SU-DHL-6 (cell line): ENCODE results near the gene STAM.

Experiments used
- H2AFZ ChIP-seq: fragments of 200-600 bp; sonication (generic); 2 replicates; pipeline ENCODE4 v1.6.1; 2014; ENCODE audit warnings: low read depth, mild to moderate bottlenecking, moderate library complexity, mixed read lengths, antibody characterized with exemption, low read length; ENCODE audit not compliant: severe bottlenecking
- H3F3A ChIP-seq: fragments of 200-600 bp; shearing (Covaris generic); 2 replicates; pipeline ENCODE4 v1.6.0; 2016; ENCODE audit warnings: antibody characterized with exemption, mild to moderate bottlenecking; ENCODE audit not compliant: insufficient read depth
- H3K27ac ChIP-seq: fragments of 200-600 bp; sonication (generic); 2 replicates; pipeline ENCODE4 v1.5.1; 2016; ENCODE audit warnings: low read depth, mild to moderate bottlenecking, low read length, moderate library complexity, mixed read lengths
- H3K27me3 ChIP-seq: fragments of 200-600 bp; sonication (generic), shearing (Covaris generic); 2 replicates; pipeline ENCODE4 v1.6.0; 2014; ENCODE audit warnings: mild to moderate bottlenecking, low read length
- H3K36me3 ChIP-seq: fragments of 200-600 bp; sonication (generic); 2 replicates; pipeline ENCODE4 v1.6.1; 2014; ENCODE audit warnings: mild to moderate bottlenecking, low read length, mixed read lengths
- H3K4me2 ChIP-seq: fragments of 300-600, 200-600 bp; shearing (Covaris generic), sonication (generic); 2 replicates; pipeline ENCODE4 v1.6.0; 2014; ENCODE audit warnings: low read length, low read depth, mild to moderate bottlenecking; ENCODE audit not compliant: poor library complexity, severe bottlenecking
- H3K4me3 ChIP-seq: fragments of 200-600 bp; sonication (generic); 2 replicates; pipeline ENCODE4 v1.5.1; 2014; ENCODE audit warnings: antibody characterized with exemption, low read length, mild to moderate bottlenecking, mixed read lengths; ENCODE audit not compliant: insufficient read depth, poor library complexity, severe bottlenecking
- H3K79me2 ChIP-seq: fragments of 200-600 bp; sonication (generic); 2 replicates; pipeline ENCODE4 v1.6.1; 2014; ENCODE audit warnings: mild to moderate bottlenecking, low read length, moderate library complexity; ENCODE audit not compliant: insufficient read depth
- H3K9ac ChIP-seq: fragments of 200-600 bp; sonication (generic); 2 replicates; pipeline ENCODE4 v1.7.0; 2014; ENCODE audit warnings: mild to moderate bottlenecking, low read length
- H3K9me2 ChIP-seq: fragments of 200-600 bp; sonication (generic); replicated peaks from 2 replicates; pipeline ENCODE4 v1.6.1; 2014; ENCODE audit warnings: low read length; ENCODE audit not compliant: insufficient read depth
- H3K9me3 ChIP-seq: fragments of 200-600 bp; sonication (generic); 2 replicates; pipeline ENCODE4 v1.6.1; 2014; ENCODE audit warnings: low read length, mixed read lengths; ENCODE audit not compliant: insufficient read depth
- H4K20me1 ChIP-seq: fragments of 200-600 bp; sonication (generic); 2 replicates; pipeline ENCODE4 v1.6.1; 2014; ENCODE audit warnings: low read depth, mild to moderate bottlenecking, antibody characterized with exemption, low read length, moderate library complexity, mixed read lengths
- EZH2phosphoT487 ChIP-seq: fragments of 200-600 bp; sonication (generic), shearing (Covaris generic); conservative IDR thresholded peaks from 2 replicates; pipeline ENCODE4 v1.6.1; 2018; ENCODE audit warnings: mild to moderate bottlenecking, antibody characterized with exemption, low read length, moderate library complexity, mixed read lengths
- TF ChIP-seq, protein P1 (sequence below): fragments of 200-600 bp; sonication (generic); IDR thresholded peaks from one replicate; pipeline ENCODE4 v1.5.1; 2017; ENCODE audit warnings: antibody characterized with exemption, mild to moderate bottlenecking, low read length, moderate library complexity; ENCODE audit not compliant: insufficient read depth, poor library complexity, severe bottlenecking

The STAM gene

DNA sequence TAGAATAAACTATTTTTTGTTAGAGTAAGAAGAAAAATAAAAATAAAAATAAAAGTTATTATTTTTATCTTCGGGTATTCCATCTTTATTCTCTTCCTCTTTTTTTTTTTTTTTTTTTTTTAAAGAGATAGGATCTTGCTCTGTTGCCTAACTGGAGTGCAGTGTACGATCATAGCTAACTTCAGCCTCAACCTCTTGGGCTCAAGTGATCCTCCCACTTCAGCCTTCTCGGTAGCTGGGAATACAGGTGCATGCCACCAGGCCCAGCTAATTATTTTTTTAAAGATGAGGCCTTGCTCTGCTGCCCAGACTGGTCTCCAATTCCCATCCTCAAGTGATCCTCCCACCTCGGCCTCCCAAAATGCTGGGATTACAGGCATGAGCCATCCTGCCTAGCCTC, 15.4 kb downstream of the STAM start:
- H3K9ac ChIP-seq = no peak overlapping the region
- no peak overlapping the region for H3K27ac ChIP-seq
- peaks cover 57% of the 10 kb centered on the region for H3K79me2 ChIP-seq
- H3K4me2 ChIP-seq = no peak overlapping the region
- no peaks in the 10 kb centered on the region for H3K27me3 ChIP-seq
- TF ChIP-seq, protein P1, sequence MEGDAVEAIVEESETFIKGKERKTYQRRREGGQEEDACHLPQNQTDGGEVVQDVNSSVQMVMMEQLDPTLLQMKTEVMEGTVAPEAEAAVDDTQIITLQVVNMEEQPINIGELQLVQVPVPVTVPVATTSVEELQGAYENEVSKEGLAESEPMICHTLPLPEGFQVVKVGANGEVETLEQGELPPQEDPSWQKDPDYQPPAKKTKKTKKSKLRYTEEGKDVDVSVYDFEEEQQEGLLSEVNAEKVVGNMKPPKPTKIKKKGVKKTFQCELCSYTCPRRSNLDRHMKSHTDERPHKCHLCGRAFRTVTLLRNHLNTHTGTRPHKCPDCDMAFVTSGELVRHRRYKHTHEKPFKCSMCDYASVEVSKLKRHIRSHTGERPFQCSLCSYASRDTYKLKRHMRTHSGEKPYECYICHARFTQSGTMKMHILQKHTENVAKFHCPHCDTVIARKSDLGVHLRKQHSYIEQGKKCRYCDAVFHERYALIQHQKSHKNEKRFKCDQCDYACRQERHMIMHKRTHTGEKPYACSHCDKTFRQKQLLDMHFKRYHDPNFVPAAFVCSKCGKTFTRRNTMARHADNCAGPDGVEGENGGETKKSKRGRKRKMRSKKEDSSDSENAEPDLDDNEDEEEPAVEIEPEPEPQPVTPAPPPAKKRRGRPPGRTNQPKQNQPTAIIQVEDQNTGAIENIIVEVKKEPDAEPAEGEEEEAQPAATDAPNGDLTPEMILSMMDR = no peak
- TF ChIP-seq EZH2phosphoT487 = no peak
- no peaks in the 10 kb centered on the region for H3F3A ChIP-seq
- H2AFZ ChIP-seq = no peak overlapping the region
- no peaks in the 10 kb centered on the region for H3K9me2 ChIP-seq
- H3K4me3 ChIP-seq = no peak overlapping the region
- no peaks in the 10 kb centered on the region for H3K36me3 ChIP-seq
- peaks cover 15% of the 10 kb centered on the region for H4K20me1 ChIP-seq
- H3K9me3 ChIP-seq = no peaks in the 10 kb centered on the region

GRCh38 chr10:17660921-17661320, 17.0 kb downstream of the STAM start:
- no peak overlapping the region for H3K4me3 ChIP-seq
- H4K20me1 ChIP-seq = peaks cover 14% of the 10 kb centered on the region
- no peaks in the 10 kb centered on the region for H3K36me3 ChIP-seq
- H3K27ac ChIP-seq = no peak overlapping the region
- no peaks in the 10 kb centered on the region for H3K9me3 ChIP-seq
- TF ChIP-seq EZH2phosphoT487 = no peak
- TF ChIP-seq, protein P1 = no peak
- H3K27me3 ChIP-seq = no peaks in the 10 kb centered on the region
- 0 out of 2 replicates have a peak, but pooled peaks cover 3% of the 10 kb centered on the region for H3F3A ChIP-seq
- H2AFZ ChIP-seq = no peak overlapping the region
- H3K9ac ChIP-seq = no peak overlapping the region
- H3K4me2 ChIP-seq = no peak overlapping the region
- no peaks in the 10 kb centered on the region for H3K9me2 ChIP-seq
- peaks cover 42% of the 10 kb centered on the region for H3K79me2 ChIP-seq

GRCh38 chr10:17661510-17661909, 17.6 kb downstream of the STAM start:
- no peaks in the 10 kb centered on the region for H3K9me3 ChIP-seq
- H3K4me3 ChIP-seq = no peak overlapping the region
- 0 out of 2 replicates have a peak, but pooled peaks cover 3% of the 10 kb centered on the region for H3F3A ChIP-seq
- H3K79me2 ChIP-seq = peaks cover 36% of the 10 kb centered on the region
- H3K9me2 ChIP-seq = no peaks in the 10 kb centered on the region
- H3K4me2 ChIP-seq = no peak overlapping the region
- H2AFZ ChIP-seq = no peak overlapping the region
- no peaks in the 10 kb centered on the region for H3K27me3 ChIP-seq
- H3K36me3 ChIP-seq = no peaks in the 10 kb centered on the region
- no peak overlapping the region for H3K9ac ChIP-seq
- H3K27ac ChIP-seq = no peak overlapping the region
- TF ChIP-seq, protein P1 = no peak
- no peak for TF ChIP-seq EZH2phosphoT487
- peaks cover 16% of the 10 kb centered on the region for H4K20me1 ChIP-seq
